ENCODE measurements around the gene PLCB4. TPM values are rescaled to one million over a fixed set of nuclear protein-coding genes. Genes with fewer than 3 reads are reported as not detected.

The PLCB4 gene
- total RNA-seq, 1 experiment from 2014 or later = 10.1 TPM

DNA sequence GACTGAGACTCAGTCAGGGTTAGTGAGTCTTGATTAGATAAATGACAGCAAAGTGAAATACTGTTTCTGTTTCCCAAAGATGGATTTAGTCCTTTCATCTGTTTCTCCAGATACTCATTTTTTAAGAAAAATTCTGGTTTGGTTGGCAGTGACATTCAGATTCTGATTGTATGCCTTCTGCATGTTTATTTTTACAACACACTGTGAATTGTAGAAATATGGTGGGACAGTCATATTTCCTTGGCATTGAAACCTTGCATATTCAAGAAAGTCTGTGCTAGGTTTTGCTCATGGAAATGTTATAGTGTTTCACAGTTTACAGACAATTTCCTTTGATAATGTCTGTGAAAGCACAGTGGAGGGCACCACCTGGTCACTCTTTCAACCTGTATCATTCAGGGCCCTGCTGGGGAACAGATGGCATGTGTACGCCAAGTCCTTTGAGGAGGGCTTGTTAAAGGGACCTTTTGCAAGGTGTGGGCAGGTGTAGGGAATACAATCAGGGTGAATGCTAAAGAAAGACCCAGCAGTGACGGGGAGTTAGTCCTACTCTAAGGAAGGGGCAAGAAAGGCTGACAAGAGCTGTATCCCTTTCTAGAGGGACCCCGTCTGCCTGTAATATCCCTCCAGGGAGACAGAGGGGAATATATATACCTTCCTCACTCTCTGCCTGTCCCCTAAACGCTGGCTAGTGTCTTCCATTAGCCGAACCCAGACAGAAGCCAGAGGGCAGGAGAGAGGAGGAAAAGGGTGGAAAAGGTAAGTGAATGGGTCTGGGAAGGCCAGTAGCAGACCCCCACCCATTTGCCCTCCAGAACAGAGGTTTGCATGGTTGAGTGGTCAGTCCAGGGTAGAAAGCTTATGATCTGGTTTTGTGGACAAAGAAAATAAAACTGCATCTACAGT is 10.2 kb downstream of the PLCB4 start:
- Histone ChIP-seq H2AFZ (ENCODE audit: low read length) (no peak overlapping the region), H2BK5ac (ENCODE audit: insufficient read length, low read length) (no peak overlapping the region), H3K23me2 (ENCODE audit: insufficient read length, low read depth, low read length, poor library complexity, severe bottlenecking) (no peaks in the 10 kb centered on the region), H3K27me3 (ENCODE audit: insufficient read depth, low read length) (no peaks in the 10 kb centered on the region), H3K9me3 (ENCODE audit: control insufficient read depth, low read depth, low read length) (no peaks in the 10 kb centered on the region), H2BK120ac (ENCODE audit: low read depth, low read length, poor library complexity, severe bottlenecking) (no peak overlapping the region), H4K91ac (ENCODE audit: insufficient read length, low read depth, low read length) (no peak overlapping the region), H4K20me1 (ENCODE audit: control insufficient read depth, insufficient read depth, insufficient read length) (no peaks in the 10 kb centered on the region), H3K79me2 (ENCODE audit: insufficient read depth, low read length) (no peaks in the 10 kb centered on the region; the same call in 1 of the 2 replicates), H3K56ac (ENCODE audit: insufficient read length, low read depth, low read length) (no peak overlapping the region), H3K4me2 (ENCODE audit: insufficient read depth, insufficient read length, low read length) (no peak overlapping the region), H3K4me1 (ENCODE audit: insufficient read depth, low read length) (peaks cover 3% of the 10 kb centered on the region; the same call in 1 of the 2 replicates), H3K27ac (ENCODE audit: insufficient read length, low read depth, low read length) (no peak overlapping the region), H3K23ac (ENCODE audit: insufficient read length, low read depth, low read length) (no peak overlapping the region), H3K9ac (ENCODE audit: extremely low read depth, insufficient read length, low read length) (no peak overlapping the region), H4K8ac (replicated peaks; ENCODE audit: insufficient read length, low read depth, low read length) (no peak overlapping the region), H2AK5ac (ENCODE audit: insufficient read length, low read length) (no peak overlapping the region), H4K5ac (ENCODE audit: insufficient read length, low read depth, low read length) (no peak overlapping the region), H3K14ac (ENCODE audit: insufficient read depth, low read length) (no peak overlapping the region), H2BK15ac (ENCODE audit: low read depth, low read length) (no peak overlapping the region), H2BK12ac (ENCODE audit: insufficient read length, low read depth, low read length) (no peak overlapping the region), H2BK20ac (ENCODE audit: low read depth, low read length, poor library complexity, severe bottlenecking) (no peak overlapping the region), H3K18ac (ENCODE audit: insufficient read length, low read depth, low read length) (no peak overlapping the region), H3K79me1 (ENCODE audit: insufficient read depth, low read depth, low read length, poor library complexity, severe bottlenecking) (no peaks in the 10 kb centered on the region), H3T11ph (ENCODE audit: low read length) (no peak overlapping the region), H3K4ac (ENCODE audit: low read depth, low read length) (no peak overlapping the region)
- no peak overlapping the region for H3K4me3 Mint-ChIP-seq
- H3K27ac Mint-ChIP-seq = peak overlapping the region; percentile 30 to 89 (median 62); a peak in 4 of 7 replicates
- TF ChIP-seq, protein P1, sequence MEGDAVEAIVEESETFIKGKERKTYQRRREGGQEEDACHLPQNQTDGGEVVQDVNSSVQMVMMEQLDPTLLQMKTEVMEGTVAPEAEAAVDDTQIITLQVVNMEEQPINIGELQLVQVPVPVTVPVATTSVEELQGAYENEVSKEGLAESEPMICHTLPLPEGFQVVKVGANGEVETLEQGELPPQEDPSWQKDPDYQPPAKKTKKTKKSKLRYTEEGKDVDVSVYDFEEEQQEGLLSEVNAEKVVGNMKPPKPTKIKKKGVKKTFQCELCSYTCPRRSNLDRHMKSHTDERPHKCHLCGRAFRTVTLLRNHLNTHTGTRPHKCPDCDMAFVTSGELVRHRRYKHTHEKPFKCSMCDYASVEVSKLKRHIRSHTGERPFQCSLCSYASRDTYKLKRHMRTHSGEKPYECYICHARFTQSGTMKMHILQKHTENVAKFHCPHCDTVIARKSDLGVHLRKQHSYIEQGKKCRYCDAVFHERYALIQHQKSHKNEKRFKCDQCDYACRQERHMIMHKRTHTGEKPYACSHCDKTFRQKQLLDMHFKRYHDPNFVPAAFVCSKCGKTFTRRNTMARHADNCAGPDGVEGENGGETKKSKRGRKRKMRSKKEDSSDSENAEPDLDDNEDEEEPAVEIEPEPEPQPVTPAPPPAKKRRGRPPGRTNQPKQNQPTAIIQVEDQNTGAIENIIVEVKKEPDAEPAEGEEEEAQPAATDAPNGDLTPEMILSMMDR (conservative IDR thresholded peaks at IDR 0.05) = no peak; the same call in 2 of the 3 replicates
- peaks cover 17 to 22% of the 10 kb centered on the region in 2 experiments for H3K4me1 Mint-ChIP-seq
- WGBS (ENCODE audit: extremely low coverage, insufficient read length, low lambda C conversion rate) = no CpG with 5 or more reads among the region's 5 CpGs
- H3K36me3 Mint-ChIP-seq (ENCODE audit: insufficient read depth in 1 of 3, low read depth in 3 of 3) = no peaks in the 10 kb centered on the region
- DNase-seq = no peak
- no peaks in the 10 kb centered on the region for H3K27me3 Mint-ChIP-seq (ENCODE audit: low read depth)
- no peaks in the 10 kb centered on the region for H3K9me3 Mint-ChIP-seq
